Panc1 (cell line): Measurements from ENCODE around the gene WDR1. TPM values are rescaled to one million over a fixed set of nuclear protein-coding genes. Genes with fewer than 3 reads are reported as not detected.

Source experiments
- ATAC-seq: fragments of 200-7000 bp; cut with Tn5 transposase; 2 replicates; pipeline ENCODE4 v1.9.1; 2020; ENCODE audit warnings: mild to moderate bottlenecking, moderate library complexity
- BruUV-seq: library from RNA; stranded (reverse); fragments of 400-500 nt; replicated peaks from 2 replicates; lab custom pipeline; 2021; lab: Mats Ljungman, UMichigan
- CTCF ChIA-PET: fragments of 300-600 bp; sonication (Branson Sonifier 250); formaldehyde crosslinking; loops from one replicate; lab custom pipeline; 2022; ENCODE audit warnings: antibody characterized with exemption; lab: Charles Lee
- POLR2A ChIA-PET: fragments of 300-600 bp; sonication (Branson Sonifier 250); formaldehyde crosslinking; loops from one replicate; lab custom pipeline; 2022; ENCODE audit warnings: antibody characterized with exemption; lab: Charles Lee
- DNase-seq: peaks from one replicate; pipeline ENCODE4 v3.0.0-alpha.2; 2010; ENCODE audit warnings: low read depth, low spot score
- H3K27ac ChIP-seq: 2 replicates; pipeline ENCODE4 v1.5.1; 2011; ENCODE audit warnings: mild to moderate bottlenecking, low read length, inconsistent platforms
- H3K27me3 ChIP-seq: fragments of 200-500 bp; sonication (Bioruptor generic); 2 replicates; pipeline ENCODE4 v1.6.0; 2014; ENCODE audit warnings: low read length, inconsistent platforms; ENCODE audit not compliant: control insufficient read depth, insufficient read depth
- H3K36me3 ChIP-seq: fragments of 200-500 bp; sonication (Bioruptor generic); 2 replicates; pipeline ENCODE4 v1.5.1; 2014; ENCODE audit warnings: inconsistent platforms, mild to moderate bottlenecking, low read length, moderate library complexity; ENCODE audit not compliant: control insufficient read depth, insufficient read depth
- H3K4me1 ChIP-seq: 2 replicates; pipeline ENCODE4 v1.5.1; 2011; ENCODE audit warnings: inconsistent platforms, mild to moderate bottlenecking, low read length, moderate library complexity; ENCODE audit not compliant: control insufficient read depth, insufficient read depth
- H3K4me3 ChIP-seq, 2 experiments: 2 replicates each; pipeline ENCODE4 v1.5.1; 2011 to 2012; ENCODE audit warnings: low read depth in 2 of 2, low read length in 2 of 2, mild to moderate bottlenecking in 2 of 2, inconsistent platforms in 1 of 2, moderate library complexity in 1 of 2
- H3K9me3 ChIP-seq: fragments of 200-500 bp; sonication (Bioruptor generic); 2 replicates; pipeline ENCODE4 v1.5.1; 2014; ENCODE audit warnings: low read depth, mild to moderate bottlenecking, inconsistent platforms, low read length, moderate library complexity; ENCODE audit not compliant: control insufficient read depth, insufficient read depth
- CTCF ChIP-seq: fragments of 450-650 bp; IDR thresholded peaks from 2 replicates; pipeline ENCODE4 v1.5.1; 2017; ENCODE audit warnings: mild to moderate bottlenecking
- POLR2AphosphoS5 ChIP-seq: IDR thresholded peaks from 2 replicates; pipeline ENCODE4 v1.6.1; 2012; ENCODE audit warnings: mild to moderate bottlenecking, low read depth, low read length, moderate library complexity
- SIN3A ChIP-seq: IDR thresholded peaks from 2 replicates; pipeline ENCODE4 v1.6.1; 2012; ENCODE audit warnings: low read depth, mild to moderate bottlenecking, low read length, moderate library complexity, borderline replicate concordance; ENCODE audit not compliant: insufficient read depth
- TCF7L2 ChIP-seq: IDR thresholded peaks from 2 replicates; pipeline ENCODE4 v1.6.1; 2011; ENCODE audit warnings: mild to moderate bottlenecking, low read depth, low read length, inconsistent platforms
- in situ Hi-C: cut with HindIII; loops from 2 replicates; pipeline ENCODE4 v1.10.0; 2016; ENCODE audit warnings: low sequenced_read_pairs, low pct_unique_long_range_greater_than_20kb
- intact Hi-C: fragments of 100-400 bp; cut with micrococcal nuclease; formaldehyde crosslinking; loops from one replicate; pipeline ENCODE4 v1.10.0; 2022; ENCODE audit not compliant: unreplicated experiment
- total RNA-seq: library from RNA; stranded (reverse); gene quantifications from one replicate; pipeline ENCODE4 v1.2.1, GENCODE V29; 2021; ENCODE audit not compliant: unreplicated experiment
- TF ChIP-seq, protein P1 (sequence below), 2 experiments: IDR thresholded peaks; 2 replicates each; pipeline ENCODE4 v1.6.1; 2011 to 2012; ENCODE audit warnings: low read depth in 2 of 2, control low read depth in 1 of 2, low read length in 1 of 2, mild to moderate bottlenecking in 1 of 2, moderate library complexity in 1 of 2; ENCODE audit not compliant: insufficient read depth in 1 of 2

The WDR1 gene
- total RNA-seq, 1 experiment from 2014 or later = 260 TPM

DNA sequence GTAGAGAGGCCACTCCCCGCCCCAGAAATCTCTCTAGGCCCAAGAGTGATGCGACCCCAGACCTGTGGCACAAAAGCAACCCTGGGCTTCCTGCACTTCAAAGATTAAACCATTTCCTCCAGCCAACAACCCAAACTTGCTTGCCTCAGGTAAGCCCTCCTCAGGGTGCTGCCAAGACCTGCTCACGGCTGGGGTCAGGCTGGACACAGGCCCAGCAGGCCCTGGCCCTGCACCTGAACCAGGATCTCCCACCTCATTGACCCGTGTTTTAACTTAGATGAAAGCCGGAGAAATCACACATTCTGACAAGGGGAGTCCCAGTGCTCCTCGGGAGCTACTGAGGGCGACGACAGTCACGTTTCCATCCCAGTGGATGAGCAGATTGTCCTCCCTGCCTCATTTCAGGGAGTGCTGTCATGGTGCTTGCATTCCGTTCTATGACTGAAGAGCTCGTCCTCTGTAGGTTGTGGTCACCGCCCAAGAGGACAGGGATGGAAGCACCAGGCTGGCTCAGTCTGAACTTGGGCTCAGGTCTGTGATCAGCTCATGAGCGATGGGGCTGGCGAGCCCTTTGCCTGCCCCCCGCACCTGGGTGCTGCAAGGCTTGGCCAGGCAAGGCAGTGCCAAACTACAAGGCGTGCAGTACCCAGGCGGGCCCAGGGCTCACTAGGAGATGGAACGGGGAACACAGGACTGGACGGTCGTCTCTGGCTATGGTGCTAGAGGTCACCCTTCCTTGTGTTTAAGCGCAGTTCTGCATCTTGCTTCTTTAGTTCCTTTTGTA is 25.9 kb downstream of the WDR1 start:
- no TSS peak for BruUV-seq
- no peak overlapping the region for H3K4me3 ChIP-seq
- POLR2A ChIA-PET = no interaction called here
- H3K27me3 ChIP-seq = no peaks in the 10 kb centered on the region
- ATAC-seq = no peak
- TF ChIP-seq POLR2AphosphoS5 = no peak
- no peak for TF ChIP-seq TCF7L2
- TF ChIP-seq, protein P1, sequence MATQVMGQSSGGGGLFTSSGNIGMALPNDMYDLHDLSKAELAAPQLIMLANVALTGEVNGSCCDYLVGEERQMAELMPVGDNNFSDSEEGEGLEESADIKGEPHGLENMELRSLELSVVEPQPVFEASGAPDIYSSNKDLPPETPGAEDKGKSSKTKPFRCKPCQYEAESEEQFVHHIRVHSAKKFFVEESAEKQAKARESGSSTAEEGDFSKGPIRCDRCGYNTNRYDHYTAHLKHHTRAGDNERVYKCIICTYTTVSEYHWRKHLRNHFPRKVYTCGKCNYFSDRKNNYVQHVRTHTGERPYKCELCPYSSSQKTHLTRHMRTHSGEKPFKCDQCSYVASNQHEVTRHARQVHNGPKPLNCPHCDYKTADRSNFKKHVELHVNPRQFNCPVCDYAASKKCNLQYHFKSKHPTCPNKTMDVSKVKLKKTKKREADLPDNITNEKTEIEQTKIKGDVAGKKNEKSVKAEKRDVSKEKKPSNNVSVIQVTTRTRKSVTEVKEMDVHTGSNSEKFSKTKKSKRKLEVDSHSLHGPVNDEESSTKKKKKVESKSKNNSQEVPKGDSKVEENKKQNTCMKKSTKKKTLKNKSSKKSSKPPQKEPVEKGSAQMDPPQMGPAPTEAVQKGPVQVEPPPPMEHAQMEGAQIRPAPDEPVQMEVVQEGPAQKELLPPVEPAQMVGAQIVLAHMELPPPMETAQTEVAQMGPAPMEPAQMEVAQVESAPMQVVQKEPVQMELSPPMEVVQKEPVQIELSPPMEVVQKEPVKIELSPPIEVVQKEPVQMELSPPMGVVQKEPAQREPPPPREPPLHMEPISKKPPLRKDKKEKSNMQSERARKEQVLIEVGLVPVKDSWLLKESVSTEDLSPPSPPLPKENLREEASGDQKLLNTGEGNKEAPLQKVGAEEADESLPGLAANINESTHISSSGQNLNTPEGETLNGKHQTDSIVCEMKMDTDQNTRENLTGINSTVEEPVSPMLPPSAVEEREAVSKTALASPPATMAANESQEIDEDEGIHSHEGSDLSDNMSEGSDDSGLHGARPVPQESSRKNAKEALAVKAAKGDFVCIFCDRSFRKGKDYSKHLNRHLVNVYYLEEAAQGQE (IDR thresholded peaks at IDR 0.05; ENCODE audit: insufficient read depth in 1 of 2, low read depth in 2 of 2, low read length in 1 of 2) = no peak
- TF ChIP-seq CTCF = no peak
- no peak for TF ChIP-seq SIN3A
- no peaks in the 10 kb centered on the region; the same call in 1 of the 2 replicates for H3K36me3 ChIP-seq
- H3K4me1 ChIP-seq = no peaks in the 10 kb centered on the region
- DNase-seq = no peak
- no peaks in the 10 kb centered on the region for H3K9me3 ChIP-seq
- CTCF ChIA-PET = no interaction called here
- in situ Hi-C loops (no loop called here), intact Hi-C loops (no loop called here)
- no peak overlapping the region for H3K27ac ChIP-seq

DNA sequence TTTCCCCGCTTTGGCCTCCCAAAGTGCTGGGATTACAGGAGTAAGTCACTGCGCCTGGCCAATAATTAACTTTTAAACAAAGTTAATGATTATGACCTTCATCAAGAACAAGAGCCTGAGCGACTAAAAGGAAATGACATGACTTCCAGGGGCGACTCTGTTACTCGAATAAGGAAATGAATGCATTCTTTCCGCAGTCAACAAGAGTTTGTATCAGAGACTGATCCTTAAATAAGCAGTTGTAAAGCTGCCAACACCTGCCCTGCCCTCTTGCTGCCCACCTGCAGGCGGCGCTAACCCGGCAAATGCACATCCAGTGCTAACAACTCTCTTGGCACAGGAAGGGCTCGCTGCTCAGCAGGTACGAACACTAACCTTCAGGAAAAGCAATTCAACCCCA is 27.3 kb downstream of the WDR1 start:
- H3K27me3 ChIP-seq = no peaks in the 10 kb centered on the region
- ATAC-seq = no peak
- BruUV-seq = no TSS peak
- CTCF ChIA-PET = no interaction called here
- no peaks in the 10 kb centered on the region for H3K4me1 ChIP-seq
- POLR2A ChIA-PET = no interaction called here
- H3K27ac ChIP-seq = no peak overlapping the region
- DNase-seq = no peak
- H3K4me3 ChIP-seq = no peak overlapping the region
- H3K9me3 ChIP-seq = no peaks in the 10 kb centered on the region
- TF ChIP-seq POLR2AphosphoS5 (no peak), SIN3A (no peak), TCF7L2 (no peak), CTCF (no peak)
- TF ChIP-seq, protein P1 (IDR thresholded peaks at IDR 0.05; ENCODE audit: insufficient read depth in 1 of 2, low read depth in 2 of 2, low read length in 1 of 2) = no peak
- no peaks in the 10 kb centered on the region; the same call in 1 of the 2 replicates for H3K36me3 ChIP-seq
- in situ Hi-C loops = no loop called here
- intact Hi-C loops = no loop called here
